GM12878 (cell line): ENCODE results near the gene UCKL1.

Experiments used
- CTCF ChIP-seq, 3 experiments: IDR thresholded peaks in 2 of 3; conservative IDR thresholded peaks in 1 of 3; 2 replicates each; pipeline ENCODE4 v1.5.1; 2011; ENCODE audit warnings: low read depth in 3 of 3, low read length in 3 of 3, mild to moderate bottlenecking in 3 of 3, control low read depth in 2 of 3, moderate library complexity in 2 of 3, inconsistent platforms in 1 of 3, mixed read lengths in 1 of 3; ENCODE audit not compliant: control insufficient read depth in 2 of 3, insufficient read depth in 1 of 3; ENCODE audit errors: extremely low read depth in 1 of 3
- MYC ChIP-seq: IDR thresholded peaks from 2 replicates; pipeline ENCODE4 v1.6.1; 2011; ENCODE audit warnings: mild to moderate bottlenecking, low read length, moderate library complexity, inconsistent platforms; ENCODE audit not compliant: insufficient read depth, insufficient replicate concordance, insufficient read length, severe bottlenecking
- RAD21 ChIP-seq: IDR thresholded peaks from 2 replicates; pipeline ENCODE4 v1.6.1; 2011; ENCODE audit warnings: mild to moderate bottlenecking, low read depth, low read length, moderate library complexity; ENCODE audit not compliant: insufficient read depth
- SIN3A ChIP-seq: IDR thresholded peaks from 2 replicates; pipeline ENCODE4 v1.6.1; 2012; ENCODE audit warnings: low read depth, low read length, improper control_type of control experiment
- TARDBP ChIP-seq: IDR thresholded peaks from 2 replicates; pipeline ENCODE4 v1.6.1; 2016; ENCODE audit warnings: borderline replicate concordance
- USF1 ChIP-seq: IDR thresholded peaks from 2 replicates; pipeline ENCODE4 v1.6.1; 2011; ENCODE audit warnings: borderline replicate concordance, low read depth, mild to moderate bottlenecking, moderate library complexity, mixed read lengths, low read length; ENCODE audit not compliant: insufficient read depth; ENCODE audit errors: extremely low read length

- TF ChIP-seq RAD21 (no peak), CTCF (IDR thresholded peaks at IDR 0.05 in 2 of 3, conservative IDR thresholded peaks at IDR 0.05 in 1 of 3; ENCODE audit: control insufficient read depth in 2 of 3, extremely low read depth in 1 of 3, insufficient read depth in 1 of 3, low read depth in 3 of 3, low read length in 3 of 3) (no peak), USF1 (no peak), MYC (no peak), TARDBP (no peak), SIN3A (no peak)
Measured at GRCh38 chr20:64000906-64001305, 44.7 kb upstream of the UCKL1 start.
